Measurements from ENCODE around the gene SLAIN1. TPM values are rescaled to one million over a fixed set of nuclear protein-coding genes. Genes with fewer than 3 reads are reported as not detected.
A peak's percentile ranks its signal among the peaks of the same experiment; 100 is the strongest.

Gene SLAIN1
- total and polyA plus RNA-seq, 2 of the 13 experiments (the other 11 are each of a cell fraction or from before 2014, with no cell fraction given) = 1.2 to 4.5 TPM

- TF ChIP-seq, protein P1, sequence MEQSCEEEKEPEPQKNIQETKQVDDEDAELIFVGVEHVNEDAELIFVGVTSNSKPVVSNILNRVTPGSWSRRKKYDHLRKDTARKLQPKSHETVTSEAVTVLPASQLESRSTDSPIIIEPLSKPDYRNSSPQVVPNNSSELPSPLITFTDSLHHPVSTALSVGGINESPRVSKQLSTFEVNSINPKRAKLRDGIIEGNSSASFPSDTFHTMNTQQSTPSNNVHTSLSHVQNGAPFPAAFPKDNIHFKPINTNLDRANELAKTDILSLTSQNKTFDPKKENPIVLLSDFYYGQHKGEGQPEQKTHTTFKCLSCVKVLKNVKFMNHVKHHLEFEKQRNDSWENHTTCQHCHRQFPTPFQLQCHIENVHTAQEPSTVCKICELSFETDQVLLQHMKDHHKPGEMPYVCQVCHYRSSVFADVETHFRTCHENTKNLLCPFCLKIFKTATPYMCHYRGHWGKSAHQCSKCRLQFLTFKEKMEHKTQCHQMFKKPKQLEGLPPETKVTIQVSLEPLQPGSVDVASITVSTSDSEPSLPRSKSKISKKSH (CRISPR knock-in tag; IDR thresholded peaks at IDR 0.05; ENCODE audit: borderline replicate concordance) = no peak
- TF ChIP-seq ZNF549 (CRISPR knock-in tag; IDR thresholded peaks at IDR 0.05) (no peak), GFI1 (CRISPR knock-in tag; IDR thresholded peaks at IDR 0.05; ENCODE audit: borderline replicate concordance) (peak; percentile 33; the same call in 1 of the 2 replicates), SOX5 (CRISPR knock-in tag; IDR thresholded peaks at IDR 0.05; ENCODE audit: borderline replicate concordance) (peak; percentile 51; the same call in 1 of the 2 replicates), SOX13 (IDR thresholded peaks at IDR 0.05) (no peak), SOX13 (CRISPR knock-in tag; conservative IDR thresholded peaks at IDR 0.05 in 1 of 2, IDR thresholded peaks at IDR 0.05 in 1 of 2) (peak in 1 of 2 experiments; percentile 31; a peak in 1 of 4 replicates), SOX6 (IDR thresholded peaks at IDR 0.05) (no peak), SOX6 (CRISPR knock-in tag; IDR thresholded peaks at IDR 0.05) (peak; percentile 29; the same call in 1 of the 2 replicates), ZNF446 (CRISPR knock-in tag; IDR thresholded peaks at IDR 0.05) (no peak), PAXIP1 (CRISPR knock-in tag; conservative IDR thresholded peaks at IDR 0.05) (peak; percentile 41; the same call in 1 of the 2 replicates), ARID5B (CRISPR knock-in tag; IDR thresholded peaks at IDR 0.05) (peak; percentile 21; the same call in 1 of the 2 replicates), ONECUT2 (CRISPR knock-in tag; IDR thresholded peaks at IDR 0.05) (peak; percentile 41; the same call in 1 of the 2 replicates)
Measured at GRCh38 chr13:77692746-77693448, 4.6 kb upstream of the SLAIN1 start (continued).

Data from HepG2 (cell line).